ENCODE results near the gene LRRC32.

DNA sequence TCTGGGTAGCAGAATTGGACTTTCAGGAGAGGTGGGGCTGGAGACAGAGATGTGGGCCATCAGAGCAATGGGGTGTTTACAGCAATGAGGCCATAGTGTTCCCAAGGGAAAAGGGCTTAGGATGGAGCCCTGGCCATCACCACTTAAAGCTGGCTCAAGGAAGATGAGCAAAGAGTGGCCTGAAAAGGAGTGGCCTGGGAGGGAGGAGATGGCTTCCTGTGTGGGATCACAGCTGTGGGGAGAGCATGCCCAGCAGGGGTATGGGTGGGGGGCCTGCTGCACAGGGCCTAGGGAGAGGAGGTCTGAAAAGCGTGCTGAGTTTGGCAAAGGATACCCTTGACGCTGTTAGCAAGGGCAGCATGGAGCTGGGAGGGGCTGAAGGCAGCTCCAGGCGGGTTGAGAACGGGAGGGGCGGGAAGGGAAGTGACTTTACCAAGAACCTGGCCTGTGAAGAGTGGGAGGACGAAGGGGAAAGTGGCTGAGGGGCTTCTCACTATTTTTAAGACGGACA lies 13.9 kb downstream of the LRRC32 start:
- TF ChIP-seq POLR2AphosphoS5 (IDR thresholded peaks at IDR 0.05; ENCODE audit: low read depth, low read length) (no peak), POLR2A (IDR thresholded peaks at IDR 0.05; ENCODE audit: low read depth, low read length) (no peak), TAF1 (IDR thresholded peaks at IDR 0.05; ENCODE audit: borderline replicate concordance, low read depth, low read length) (no peak)
